IPS-20b (cell line): Measurements from ENCODE around the gene CRTC1.

Experiments
- H3K27ac ChIP-seq: one replicate; pipeline ENCODE4 v1.5.1; 2013; ENCODE audit warnings: low read length
- H3K27me3 ChIP-seq: 2 replicates; pipeline ENCODE4 v1.6.1; 2013; ENCODE audit warnings: mild to moderate bottlenecking, low read length, inconsistent platforms; ENCODE audit not compliant: insufficient read depth
- H3K36me3 ChIP-seq: 2 replicates; pipeline ENCODE4 v1.6.1; 2013; ENCODE audit warnings: low read depth, mild to moderate bottlenecking, inconsistent platforms, low read length, moderate library complexity; ENCODE audit not compliant: insufficient read depth
- H3K4me1 ChIP-seq: 2 replicates; pipeline ENCODE4 v1.6.1; 2013; ENCODE audit warnings: mild to moderate bottlenecking, control low read depth, inconsistent platforms, low read length, moderate library complexity; ENCODE audit not compliant: insufficient read depth
- H3K4me3 ChIP-seq: 2 replicates; pipeline ENCODE4 v1.5.1; 2013; ENCODE audit warnings: mild to moderate bottlenecking, low read length, inconsistent platforms
- H3K9ac ChIP-seq: 2 replicates; pipeline ENCODE4 v1.6.1; 2013; ENCODE audit warnings: low read depth, mild to moderate bottlenecking, inconsistent platforms, low read length, moderate library complexity
- H3K9me3 ChIP-seq: 2 replicates; pipeline ENCODE4 v1.6.1; 2013; ENCODE audit warnings: mild to moderate bottlenecking, low read depth, low read length, inconsistent platforms; ENCODE audit not compliant: insufficient read depth

CRTC1 gene

GRCh38 chr19:18683109-18683957 lies at the start of gene CRTC1:
Gene CRTC1, plus strand, starts transcription at chr19:18683680. Its CDS starts 23 bp downstream, at chr19:18683703.
- peak within 1 kb of the TSS; percentile 91 for H3K9ac ChIP-seq
- H3K27me3 ChIP-seq, result peaks cover 9% of the 10 kb centered on the region; the same call in 1 of the 2 replicates
- H3K27ac ChIP-seq, result no peak within 1 kb of the TSS
- no peaks in the 10 kb centered on the region for H3K36me3 ChIP-seq
- no peaks in the 10 kb centered on the region for H3K9me3 ChIP-seq
- peak within 1 kb of the TSS; percentile 87 for H3K4me3 ChIP-seq
- peaks cover under 1% of the 10 kb centered on the region; the same call in 1 of the 2 replicates for H3K4me1 ChIP-seq

GRCh38 chr19:18634612-18635297 lies 48.7 kb upstream of the CRTC1 start:
- Histone ChIP-seq H3K4me1 (no peaks in the 10 kb centered on the region; the same call in 1 of the 2 replicates), H3K4me3 (no peak overlapping the region), H3K36me3 (no peaks in the 10 kb centered on the region), H3K9ac (no peak overlapping the region), H3K27ac (no peak overlapping the region), H3K9me3 (no peaks in the 10 kb centered on the region), H3K27me3 (peaks cover 27% of the 10 kb centered on the region)

DNA sequence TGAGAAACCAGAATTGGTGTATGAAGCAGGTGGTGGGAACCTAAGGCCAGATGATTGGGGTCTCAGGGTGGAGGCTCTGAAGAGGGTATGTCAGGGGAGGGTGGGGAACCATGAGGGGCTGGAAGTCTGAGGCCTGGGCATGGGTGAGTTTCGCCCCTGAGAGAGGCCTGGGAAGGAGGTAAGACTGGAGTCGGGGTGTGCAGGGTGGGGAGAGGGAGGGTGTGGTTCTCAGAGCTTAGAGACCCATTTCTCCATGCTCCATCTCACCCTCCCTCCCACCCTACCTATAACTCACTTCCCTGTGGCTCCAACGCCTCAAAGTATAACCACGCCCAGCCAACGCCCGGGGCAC lies 47.7 kb upstream of the CRTC1 start:
- H3K4me3 ChIP-seq, result peak overlapping the region; percentile 35
- no peaks in the 10 kb centered on the region for H3K36me3 ChIP-seq
- H3K9ac ChIP-seq, result no peak overlapping the region
- peaks cover 24% of the 10 kb centered on the region for H3K27me3 ChIP-seq
- no peak overlapping the region for H3K27ac ChIP-seq
- no peaks in the 10 kb centered on the region; the same call in 1 of the 2 replicates for H3K4me1 ChIP-seq
- no peaks in the 10 kb centered on the region for H3K9me3 ChIP-seq

- Histone ChIP-seq H3K9me3 (no peaks in the 10 kb centered on the region), H3K27me3 (peaks cover 24% of the 10 kb centered on the region), H3K36me3 (no peaks in the 10 kb centered on the region), H3K4me3 (peak overlapping the region; percentile 87; the same call in 1 of the 2 replicates), H3K4me1 (no peaks in the 10 kb centered on the region; the same call in 1 of the 2 replicates), H3K27ac (no peak overlapping the region), H3K9ac (no peak overlapping the region)
These were observed 47.1 kb upstream of the CRTC1 start for GRCh38 chr19:18636183-18636968.

DNA sequence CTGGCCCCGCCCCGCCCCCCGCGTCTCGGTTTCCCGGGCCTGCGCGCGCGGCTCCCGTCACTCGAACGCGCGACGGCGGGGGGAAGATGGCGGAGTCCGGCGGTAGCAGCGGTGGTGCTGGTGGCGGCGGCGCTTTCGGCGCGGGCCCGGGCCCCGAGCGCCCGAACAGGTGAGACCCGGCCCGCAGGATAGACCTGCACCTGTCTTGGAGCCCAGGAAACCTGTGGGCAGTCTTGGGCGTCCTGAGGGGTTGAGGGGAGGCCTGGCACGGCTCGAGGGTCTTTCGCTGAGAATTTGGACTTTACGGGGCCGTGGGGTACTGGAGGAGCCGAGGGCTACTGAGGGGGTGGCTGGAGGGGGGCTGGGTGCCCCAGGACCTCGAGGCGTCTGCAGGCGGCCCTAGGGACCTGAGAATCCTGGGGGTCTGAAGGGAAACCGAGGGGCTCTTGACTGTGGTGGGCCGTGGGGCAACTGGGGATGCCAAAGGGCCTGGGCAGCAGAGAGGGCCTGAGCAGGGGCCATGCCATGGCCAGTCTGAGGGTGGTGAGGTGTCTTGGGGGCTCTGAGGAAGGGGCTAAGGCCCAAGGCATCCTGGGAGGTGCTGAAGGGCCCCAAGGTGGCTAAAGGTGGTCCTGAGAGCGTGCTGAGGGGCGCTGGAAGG lies 46.4 kb upstream of the CRTC1 start, which contains the start of gene KLHL26:
TSS of gene KLHL26 (plus strand) at position 60 of the 661 bp plus-strand sequence. CDS start at position 87, 27 bp downstream.
- Histone ChIP-seq H3K9me3 (no peaks in the 10 kb centered on the region), H3K27me3 (peaks cover 24% of the 10 kb centered on the region), H3K4me3 (peak within 1 kb of the TSS; percentile 87), H3K4me1 (no peaks in the 10 kb centered on the region; the same call in 1 of the 2 replicates), H3K27ac (no peak within 1 kb of the TSS), H3K9ac (peak within 1 kb of the TSS; percentile 85), H3K36me3 (no peaks in the 10 kb centered on the region)

DNA sequence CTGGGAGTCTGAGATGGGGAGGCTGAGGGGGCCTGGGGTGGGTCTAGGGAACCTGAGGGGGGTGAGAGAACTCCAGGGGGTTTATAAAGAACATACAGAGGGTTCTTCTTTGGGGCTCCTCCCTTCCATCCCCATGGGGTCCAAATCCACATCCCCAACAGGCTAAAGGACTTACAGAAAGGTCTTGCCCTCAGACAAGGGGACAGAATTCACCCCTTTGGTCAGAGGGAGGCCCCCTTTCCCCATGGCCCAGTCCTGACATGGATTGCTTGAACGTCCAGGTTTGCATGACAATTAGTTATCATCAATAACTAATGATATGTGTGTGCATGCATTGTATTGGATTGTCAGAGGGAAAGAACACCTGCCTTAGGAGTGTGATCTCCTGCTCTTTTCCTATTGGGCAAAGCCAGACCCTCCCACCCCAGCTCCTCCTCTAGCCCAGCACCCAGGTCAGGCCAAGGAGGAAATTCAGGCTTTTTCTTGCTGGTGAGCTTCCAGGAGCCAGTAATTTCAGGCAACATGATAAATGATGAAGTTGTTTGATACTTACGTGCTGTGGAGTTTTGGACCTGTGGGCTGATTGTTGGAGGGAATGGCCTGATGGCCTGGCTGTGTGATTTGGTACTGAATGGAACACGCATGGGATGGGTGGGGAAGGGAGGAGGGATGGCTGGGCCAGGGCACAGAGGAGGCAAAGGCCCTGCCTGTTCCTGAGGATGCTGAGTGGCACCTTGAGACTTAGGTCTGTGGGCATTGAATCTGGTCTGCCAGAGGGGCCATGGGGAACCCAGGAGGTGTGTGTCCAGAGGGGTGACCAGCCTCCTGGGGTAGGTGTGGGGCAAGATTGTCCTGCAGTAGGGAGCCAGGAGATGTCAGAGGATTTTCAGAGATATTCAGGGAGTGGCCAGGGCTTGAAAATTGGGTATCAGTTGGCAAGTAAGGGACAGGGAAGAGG lies 45.5 kb upstream of the CRTC1 start:
- Histone ChIP-seq H3K27ac (no peak overlapping the region), H3K27me3 (peaks cover 24% of the 10 kb centered on the region), H3K9me3 (no peaks in the 10 kb centered on the region), H3K36me3 (no peaks in the 10 kb centered on the region), H3K9ac (no peak overlapping the region), H3K4me1 (no peaks in the 10 kb centered on the region; the same call in 1 of the 2 replicates), H3K4me3 (peak overlapping the region; percentile 87)

GRCh38 chr19:18639706-18640243 lies 43.7 kb upstream of the CRTC1 start:
- no peak overlapping the region for H3K27ac ChIP-seq
- no peaks in the 10 kb centered on the region for H3K36me3 ChIP-seq
- H3K4me3 ChIP-seq, result no peak overlapping the region
- H3K9ac ChIP-seq, result no peak overlapping the region
- no peaks in the 10 kb centered on the region; the same call in 1 of the 2 replicates for H3K4me1 ChIP-seq
- peaks cover 10% of the 10 kb centered on the region for H3K27me3 ChIP-seq
- H3K9me3 ChIP-seq, result no peaks in the 10 kb centered on the region

DNA sequence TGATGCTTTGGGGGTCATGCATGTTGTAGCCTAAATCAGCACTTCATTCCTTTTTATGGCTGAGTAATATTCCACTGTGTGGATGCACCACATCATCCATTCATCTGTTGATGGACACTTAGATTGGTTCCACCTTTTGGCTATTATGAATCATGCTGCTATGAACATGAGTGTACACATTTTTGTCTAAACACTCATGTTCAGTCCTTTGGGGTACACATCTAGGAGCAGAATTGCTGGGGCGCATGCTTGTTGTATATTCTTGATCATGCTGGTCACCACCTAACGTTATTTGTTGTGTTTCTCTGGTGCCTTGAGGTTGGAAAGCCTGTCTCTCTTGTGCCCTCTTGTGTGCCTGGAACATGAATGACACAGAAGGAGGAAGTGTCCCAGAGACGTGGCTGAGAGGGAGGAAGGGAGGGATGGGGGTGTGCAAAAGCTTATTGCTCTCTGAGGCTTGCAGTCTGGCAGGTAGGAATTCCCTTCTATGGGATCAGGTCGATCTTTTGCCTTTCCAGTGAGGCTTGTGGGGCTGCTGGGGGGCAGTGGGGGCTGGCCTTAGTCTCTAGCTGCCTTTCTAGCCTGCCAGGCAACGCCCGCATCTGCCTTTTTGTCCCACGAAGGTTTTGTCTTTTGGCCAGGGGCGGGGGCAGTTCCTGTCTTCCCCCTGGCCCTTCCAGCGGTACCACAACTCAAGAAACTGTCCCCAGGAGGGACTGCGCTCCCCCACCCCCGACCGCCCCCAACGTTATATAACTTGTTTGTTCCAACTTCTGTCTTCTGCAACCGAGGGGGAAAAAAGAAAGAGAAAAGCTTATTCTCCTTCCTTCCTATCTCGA lies 39.1 kb upstream of the CRTC1 start:
- Histone ChIP-seq H3K9ac (no peak overlapping the region), H3K9me3 (no peaks in the 10 kb centered on the region), H3K27me3 (no peaks in the 10 kb centered on the region), H3K27ac (no peak overlapping the region), H3K4me1 (no peaks in the 10 kb centered on the region; the same call in 1 of the 2 replicates), H3K4me3 (no peak overlapping the region), H3K36me3 (no peaks in the 10 kb centered on the region)

DNA sequence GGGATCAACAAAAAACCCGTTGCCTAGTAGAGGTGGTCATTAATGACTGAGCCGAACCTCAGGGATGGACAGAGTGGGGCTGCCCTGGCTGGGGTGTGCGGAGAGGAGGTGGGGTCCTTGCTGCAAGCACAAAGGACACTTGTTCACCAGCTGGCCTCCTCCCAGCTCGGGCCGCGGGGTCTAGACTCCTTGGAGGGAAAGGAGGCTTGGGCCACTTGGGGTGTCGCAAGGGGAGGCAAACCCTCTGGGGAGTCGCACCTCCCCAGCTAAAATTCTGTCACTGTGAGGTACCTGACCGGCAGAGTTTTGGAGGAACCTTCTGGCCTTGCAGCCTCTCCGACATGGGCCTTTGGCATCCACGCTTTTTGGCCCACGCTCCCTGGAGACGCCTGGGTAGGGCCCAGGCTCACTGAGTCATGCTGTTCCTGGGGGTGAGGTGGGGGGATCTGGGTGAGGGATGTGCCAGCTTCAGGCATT lies 38.4 kb upstream of the CRTC1 start:
- Histone ChIP-seq H3K4me3 (no peak overlapping the region), H3K9me3 (no peaks in the 10 kb centered on the region), H3K9ac (no peak overlapping the region), H3K27ac (no peak overlapping the region), H3K27me3 (no peaks in the 10 kb centered on the region), H3K36me3 (no peaks in the 10 kb centered on the region), H3K4me1 (no peaks in the 10 kb centered on the region; the same call in 1 of the 2 replicates)
